GM18511 (cell line): ENCODE results near the gene EPB41L4A.

Source experiments
- ATAC-seq: cut with Tn5 transposase; IDR thresholded peaks from one replicate; pipeline ENCODE4 v1.9.1; 2021; ENCODE audit warnings: mild to moderate bottlenecking, moderate library complexity; ENCODE audit not compliant: unreplicated experiment

The EPB41L4A gene

DNA sequence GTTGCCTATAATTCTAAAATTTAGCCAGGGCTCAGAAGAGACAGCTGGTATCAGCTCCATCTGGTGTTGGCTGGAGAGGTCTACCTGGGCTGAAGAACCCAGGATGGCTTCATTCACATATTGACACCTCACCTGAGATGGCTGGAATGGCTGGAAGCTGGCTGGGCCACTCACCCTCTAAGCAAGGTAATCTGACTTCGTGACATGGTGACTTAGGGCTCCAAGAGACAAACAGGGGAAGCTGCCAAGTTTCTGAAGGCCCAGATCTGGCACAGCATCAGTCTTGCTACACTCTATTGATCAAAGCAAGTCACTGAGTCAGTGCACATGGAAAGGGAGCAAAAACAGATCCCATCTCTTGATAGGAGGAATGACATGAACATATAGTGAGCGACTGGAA is 102.3 kb downstream of the EPB41L4A start:
- ATAC-seq = no peak

DNA sequence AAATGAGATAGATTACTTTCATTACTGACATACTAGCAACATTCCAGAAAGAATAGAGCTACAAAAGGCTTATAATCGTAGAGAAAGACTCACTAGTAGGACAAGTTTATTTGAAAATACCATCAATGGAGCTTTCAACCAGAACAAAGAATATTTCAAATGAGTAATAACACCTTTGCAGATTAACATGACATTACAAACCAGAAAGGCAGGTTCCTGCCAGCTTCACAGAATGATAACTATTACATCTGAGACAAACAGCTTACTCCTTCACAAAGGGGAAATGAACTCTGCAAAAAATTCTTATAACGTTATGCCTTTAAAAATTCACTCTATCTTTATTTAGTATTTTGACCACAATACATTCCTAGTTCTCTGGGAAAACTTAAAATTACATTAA is 103.1 kb downstream of the EPB41L4A start:
- no peak for ATAC-seq

DNA sequence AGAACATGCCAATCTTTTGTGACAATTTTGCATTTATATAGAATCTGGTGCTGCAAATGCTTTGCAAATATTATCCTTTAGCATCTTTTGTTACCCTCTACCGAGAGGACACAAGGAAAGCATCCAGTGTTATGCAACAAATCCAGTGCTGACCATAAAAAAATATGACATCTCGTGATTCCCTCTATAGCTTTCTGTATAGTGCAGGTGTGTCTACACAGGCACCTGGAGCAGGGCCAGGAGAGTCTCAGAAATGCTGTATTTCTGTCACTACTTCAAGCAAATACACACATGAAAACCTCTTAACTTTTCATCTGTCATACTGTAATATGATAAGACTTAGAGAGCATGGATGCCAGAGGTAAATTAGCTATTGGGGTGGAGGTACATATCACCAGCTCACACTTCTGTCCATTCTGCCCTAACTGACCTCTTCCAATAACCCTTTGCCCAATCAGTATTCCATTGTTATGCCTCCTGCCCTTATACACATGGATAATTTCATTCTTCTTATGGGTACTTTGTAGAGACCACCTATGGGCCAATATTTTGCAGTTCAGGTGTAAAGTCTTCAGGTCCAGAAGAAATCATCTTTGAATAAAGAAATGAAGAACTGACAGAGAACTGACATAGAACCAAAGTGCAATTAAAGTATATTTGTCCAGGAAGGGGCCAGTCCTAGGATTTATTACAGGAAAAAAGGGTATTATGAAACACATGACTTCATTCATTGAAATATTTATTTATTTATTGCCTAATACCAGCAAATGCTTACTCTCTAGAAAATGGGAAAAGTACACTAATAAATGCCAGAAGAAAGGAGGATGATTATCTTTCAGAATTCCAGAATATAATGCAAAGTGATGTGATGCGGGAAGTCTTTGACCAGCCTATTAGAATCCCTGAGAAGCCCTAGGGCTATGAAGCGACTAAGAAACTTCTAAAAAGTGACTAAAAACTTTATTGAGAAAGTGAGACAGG is 106.5 kb downstream of the EPB41L4A start:
- no peak for ATAC-seq

DNA sequence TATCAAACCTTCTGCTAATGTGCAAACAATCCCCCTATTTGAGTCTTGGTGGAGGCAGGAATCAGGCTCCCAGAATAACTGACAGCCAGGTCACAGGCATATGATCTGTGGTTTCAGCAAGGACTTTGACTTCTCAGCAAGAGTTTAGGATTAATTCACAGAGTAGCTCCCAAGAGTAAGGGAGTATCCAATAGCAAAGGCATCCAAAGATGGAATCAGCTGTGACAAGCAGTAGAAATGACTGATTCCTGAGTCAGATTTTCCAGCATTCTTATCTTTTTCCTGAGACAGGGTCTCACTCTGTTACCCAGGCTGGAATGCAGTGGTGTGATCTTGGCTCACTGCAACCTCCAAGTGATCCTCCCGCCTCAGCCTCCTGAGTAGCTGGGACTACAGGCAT is 108.3 kb downstream of the EPB41L4A start:
- ATAC-seq = no peak

DNA sequence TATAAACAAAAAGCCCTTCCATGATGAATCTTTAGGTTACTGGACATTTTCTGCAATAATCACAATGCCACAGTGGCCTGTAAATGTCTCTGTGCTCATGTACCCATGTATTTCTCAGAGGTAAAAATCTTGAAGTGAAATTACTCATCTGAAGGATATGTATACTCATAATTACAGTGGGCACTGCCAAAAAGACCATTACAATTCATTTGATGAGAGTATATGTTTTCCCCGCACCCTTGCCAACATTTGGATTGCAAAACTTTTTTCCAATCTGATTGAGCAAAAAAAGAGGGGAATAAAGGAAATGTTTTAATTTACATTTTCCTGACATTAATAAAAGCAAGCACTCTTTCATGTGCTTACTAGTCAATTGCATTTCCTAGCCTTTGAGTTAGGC is 110.5 kb downstream of the EPB41L4A start:
- no peak for ATAC-seq

DNA sequence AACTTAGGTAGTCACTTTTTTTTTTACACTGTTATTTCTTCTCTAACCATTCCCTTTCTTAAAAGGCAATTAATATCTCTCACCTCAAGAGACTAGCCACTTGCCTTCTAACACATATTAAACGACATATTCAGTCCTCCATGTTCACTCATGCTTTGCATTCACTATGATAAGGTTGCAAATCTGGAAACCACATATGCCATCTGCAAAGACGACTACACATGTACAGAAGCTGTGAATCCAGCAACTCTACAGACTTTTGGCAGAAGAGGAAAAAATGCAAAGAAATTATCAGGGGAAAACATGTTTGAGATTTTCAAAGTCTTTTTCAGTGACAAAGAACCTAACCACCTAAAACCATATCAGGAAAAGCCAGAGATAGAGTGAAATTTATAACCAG is 112.1 kb downstream of the EPB41L4A start:
- ATAC-seq = no peak

DNA sequence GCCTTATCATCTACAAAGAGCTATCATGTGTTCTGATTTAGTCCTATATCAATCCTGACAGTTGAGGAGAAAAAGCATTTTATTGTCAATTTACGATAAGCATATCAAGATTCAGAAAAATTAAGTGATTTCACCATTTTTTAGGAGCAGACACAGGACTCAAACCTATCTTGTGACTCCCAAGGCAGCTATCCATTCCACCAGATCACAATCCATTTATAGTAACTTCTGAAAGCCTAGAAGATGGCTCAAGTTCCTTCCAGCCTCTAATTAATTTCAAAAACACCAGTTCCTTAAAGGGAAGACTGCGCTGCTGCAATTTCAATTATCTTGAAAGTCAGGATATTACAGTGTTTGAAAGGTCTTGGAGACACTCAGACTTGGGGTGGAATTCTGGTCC is 114.3 kb downstream of the EPB41L4A start:
- no peak for ATAC-seq

DNA sequence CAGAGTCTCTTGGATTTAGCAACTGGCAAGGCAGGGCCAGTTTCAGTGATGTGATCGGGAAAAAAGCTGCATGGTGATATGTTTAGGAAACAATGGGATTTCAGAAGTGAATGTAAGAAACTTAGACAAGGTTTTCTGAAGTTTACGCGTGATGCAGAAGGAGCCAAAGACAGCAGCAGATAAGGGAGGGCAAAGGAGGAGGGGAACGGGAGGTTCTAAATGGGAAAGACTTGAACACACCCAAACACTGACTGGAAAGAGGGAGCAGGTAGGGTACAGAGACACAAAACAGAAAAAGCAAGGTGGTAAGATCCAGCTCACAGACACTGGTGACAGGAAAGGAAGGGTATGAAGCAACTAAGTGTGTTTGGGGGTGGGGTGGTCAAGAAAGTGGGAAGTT is 115.4 kb downstream of the EPB41L4A start:
- ATAC-seq = no peak

DNA sequence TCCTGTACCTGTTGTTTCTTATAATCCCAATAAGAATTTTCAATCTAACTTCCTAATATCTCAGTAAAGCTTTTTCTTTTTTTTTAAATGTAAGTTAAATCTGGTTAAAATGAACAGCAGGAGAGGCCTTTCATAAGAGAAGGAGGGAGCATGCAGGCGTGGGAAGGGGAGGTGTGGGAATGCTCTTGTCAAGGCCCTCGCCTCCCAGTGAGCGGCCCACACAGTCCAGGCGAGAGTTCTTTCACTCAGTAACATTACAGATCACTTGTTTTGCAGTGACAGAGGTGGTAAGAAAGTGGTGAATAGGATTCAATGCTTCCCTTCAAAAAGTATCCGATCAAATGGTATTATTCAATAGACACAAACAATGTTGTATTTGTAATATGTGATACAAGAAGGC is 125.0 kb downstream of the EPB41L4A start:
- no peak for ATAC-seq

DNA sequence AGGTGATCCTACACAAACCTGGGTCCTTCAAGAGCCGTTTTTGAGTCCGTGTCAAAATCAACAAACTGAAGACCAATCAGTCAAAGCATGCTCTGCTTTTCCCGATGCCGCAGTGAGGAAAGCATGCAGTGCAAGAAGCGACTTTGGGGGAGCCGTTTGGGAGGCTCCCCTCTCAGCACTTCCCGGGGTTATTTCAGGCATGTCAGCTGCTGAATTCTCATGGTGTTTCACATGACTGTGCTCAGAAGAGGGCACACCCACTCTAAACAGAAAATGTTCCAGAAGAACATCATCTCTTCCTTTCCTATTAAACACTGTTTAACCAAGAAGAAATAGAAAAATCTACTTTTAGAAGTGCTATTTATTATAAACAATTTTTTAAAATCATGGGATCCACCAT is 125.5 kb downstream of the EPB41L4A start:
- no peak for ATAC-seq

DNA sequence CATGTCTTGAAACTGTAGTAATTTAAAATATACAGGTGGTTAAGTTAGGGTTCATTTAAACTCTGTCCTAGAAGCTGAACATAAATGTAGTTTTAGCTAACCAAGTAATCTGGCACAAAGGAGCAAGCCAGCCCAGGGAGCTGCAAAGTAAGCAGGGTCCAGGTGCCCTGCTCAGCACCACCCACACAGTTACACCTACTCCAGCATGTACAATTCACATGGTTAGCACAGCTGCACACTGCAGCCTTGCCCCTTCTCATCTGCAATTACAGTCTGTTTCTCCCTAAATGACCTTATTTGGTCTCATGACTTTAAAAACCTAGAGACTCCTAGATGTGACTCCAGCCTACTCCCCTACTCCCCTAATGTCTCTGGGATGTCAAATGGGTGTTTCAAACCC is 128.4 kb downstream of the EPB41L4A start:
- no peak for ATAC-seq

DNA sequence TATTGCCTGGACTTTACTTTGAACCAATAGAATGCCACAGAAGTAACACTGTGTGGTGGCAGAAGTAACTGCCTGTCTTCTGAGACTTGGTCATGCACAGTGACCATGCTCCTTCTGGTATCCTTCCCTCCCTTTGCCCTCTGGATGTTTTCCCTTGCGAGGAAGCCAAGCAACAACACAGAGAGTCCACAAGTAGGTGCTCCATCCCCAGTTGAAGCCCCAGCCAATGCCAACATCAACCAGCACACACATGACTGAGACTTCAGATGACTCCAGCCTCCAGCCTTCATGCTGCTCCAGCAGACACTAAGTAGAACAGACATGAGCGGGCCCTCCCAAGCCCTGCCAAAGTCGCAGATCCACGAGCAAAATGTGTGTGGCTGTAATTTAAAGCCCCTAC is 129.6 kb downstream of the EPB41L4A start:
- no peak for ATAC-seq

DNA sequence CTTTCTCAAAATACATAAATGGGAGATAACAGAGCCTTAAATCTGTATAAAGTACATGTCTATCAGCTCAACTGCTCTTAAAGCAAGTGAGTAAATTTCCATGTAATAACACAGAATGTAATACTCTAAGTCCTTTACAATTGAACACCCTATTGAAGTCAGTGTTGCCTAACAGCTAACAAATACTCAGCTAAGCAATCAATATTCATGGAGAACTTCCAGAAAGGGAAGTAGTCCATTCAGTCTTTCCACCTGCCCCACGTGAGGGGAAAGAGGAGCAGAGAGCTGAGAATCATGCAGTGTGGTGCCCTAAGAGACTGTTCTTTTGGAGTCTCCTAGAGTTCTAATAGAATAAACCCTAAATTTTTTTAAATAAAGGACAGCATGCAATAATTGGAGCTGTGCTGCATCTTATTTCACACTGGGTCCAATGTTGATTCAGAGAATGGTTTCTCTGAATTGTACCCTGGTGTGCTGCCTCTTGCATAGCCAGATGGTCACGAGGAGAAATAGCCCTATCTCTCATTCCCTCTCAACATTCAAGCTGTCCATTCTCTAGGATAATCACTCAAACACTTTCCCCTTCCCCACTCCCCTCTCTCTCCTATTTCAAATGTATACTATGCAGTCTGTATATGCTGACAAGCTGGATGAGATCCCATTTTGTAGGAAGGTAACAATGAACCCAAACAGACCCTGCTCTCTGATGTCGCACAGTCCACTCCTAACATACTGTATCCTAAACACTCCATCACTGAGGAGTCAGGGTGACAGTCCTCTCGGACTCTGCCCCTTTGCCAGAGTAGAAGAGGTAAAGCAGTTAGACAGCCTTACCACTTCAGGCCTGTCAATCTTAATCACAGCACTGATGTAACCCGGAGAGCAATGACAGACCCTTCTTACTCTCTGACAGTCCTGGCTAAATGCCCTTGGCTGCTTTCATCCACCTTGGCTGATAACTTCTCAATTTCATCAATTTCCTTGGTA is 134.8 kb downstream of the EPB41L4A start:
- no peak for ATAC-seq

DNA sequence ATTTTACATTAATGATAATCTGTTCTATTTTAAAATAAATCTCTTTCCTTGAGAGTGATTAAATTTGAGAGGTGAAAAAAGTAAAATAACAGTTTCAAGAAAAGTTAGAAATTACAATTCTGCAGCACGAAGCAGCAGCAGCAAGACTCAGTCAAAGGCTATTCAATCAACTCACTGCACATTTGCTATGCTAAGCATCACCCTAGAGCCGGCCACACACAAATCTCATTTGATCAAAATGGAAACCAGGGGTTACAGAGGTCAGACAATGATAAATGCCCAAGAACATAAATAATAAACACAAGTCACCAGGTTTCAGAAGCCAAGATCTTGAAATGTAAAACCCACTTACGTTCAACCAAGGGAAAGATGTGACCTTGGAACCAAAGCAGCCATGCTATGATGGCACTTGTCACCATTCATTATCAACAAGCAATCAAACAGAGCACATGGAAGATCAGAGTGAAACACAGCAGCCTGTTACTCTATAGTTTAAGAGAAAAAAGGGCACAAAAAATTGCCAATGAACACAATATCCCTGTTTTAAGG is 136.0 kb downstream of the EPB41L4A start:
- ATAC-seq = no peak

DNA sequence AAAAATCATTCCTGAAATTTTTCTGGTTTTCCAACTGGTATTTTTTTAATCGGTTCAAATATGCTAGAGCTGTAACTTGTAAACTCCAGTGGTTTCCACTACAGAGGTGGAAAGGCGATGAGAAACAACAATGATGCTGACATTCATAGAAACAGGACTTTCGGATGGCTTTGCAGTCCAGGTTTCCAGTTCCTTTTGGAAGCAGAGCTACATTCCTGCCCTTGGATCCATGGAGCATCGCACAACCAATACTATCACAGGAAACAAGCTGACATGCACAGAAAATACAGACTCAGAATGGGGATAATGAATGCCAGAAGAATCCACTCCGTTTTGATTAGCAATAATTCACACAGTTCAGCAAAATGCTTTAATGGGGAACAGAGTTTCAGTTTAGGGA is 140.0 kb downstream of the EPB41L4A start:
- no peak for ATAC-seq

DNA sequence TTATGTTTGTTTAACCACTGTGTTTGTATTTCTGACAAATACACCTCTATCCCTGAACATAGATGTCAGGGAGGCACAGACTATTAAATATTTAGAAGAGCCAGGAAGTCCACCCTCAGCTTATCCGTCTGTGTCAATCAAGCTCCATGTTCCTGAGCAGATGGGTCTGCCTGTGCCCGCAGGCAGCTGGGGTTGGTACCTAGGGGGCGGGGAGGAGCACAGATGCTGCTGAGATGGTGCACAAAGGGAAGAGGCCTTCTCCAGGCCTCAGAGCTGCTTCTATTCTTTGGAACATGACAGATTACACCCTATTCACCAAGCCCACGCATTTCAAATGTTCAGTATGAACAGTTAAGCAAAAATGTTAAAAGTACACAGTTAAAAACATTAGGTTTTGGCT is 142.1 kb downstream of the EPB41L4A start:
- no peak for ATAC-seq

DNA sequence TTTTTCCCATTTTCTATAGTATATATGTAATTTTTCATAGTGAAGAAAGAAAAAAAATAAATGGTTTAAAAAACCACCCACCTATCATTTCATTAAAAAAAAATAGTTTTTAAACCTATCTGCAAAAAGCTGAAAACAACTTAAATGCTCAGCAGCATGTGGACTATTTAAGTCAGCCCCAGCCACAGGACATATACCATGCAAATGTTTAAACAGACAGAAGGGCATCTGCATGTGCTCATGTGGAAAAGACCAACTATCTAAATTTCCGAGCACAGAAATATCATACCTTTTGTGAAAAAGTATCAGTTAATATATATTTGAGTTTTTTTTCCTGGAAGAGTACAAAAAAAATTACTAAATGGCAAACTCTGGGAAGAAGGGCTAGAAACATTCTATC is 143.4 kb downstream of the EPB41L4A start:
- no peak for ATAC-seq

DNA sequence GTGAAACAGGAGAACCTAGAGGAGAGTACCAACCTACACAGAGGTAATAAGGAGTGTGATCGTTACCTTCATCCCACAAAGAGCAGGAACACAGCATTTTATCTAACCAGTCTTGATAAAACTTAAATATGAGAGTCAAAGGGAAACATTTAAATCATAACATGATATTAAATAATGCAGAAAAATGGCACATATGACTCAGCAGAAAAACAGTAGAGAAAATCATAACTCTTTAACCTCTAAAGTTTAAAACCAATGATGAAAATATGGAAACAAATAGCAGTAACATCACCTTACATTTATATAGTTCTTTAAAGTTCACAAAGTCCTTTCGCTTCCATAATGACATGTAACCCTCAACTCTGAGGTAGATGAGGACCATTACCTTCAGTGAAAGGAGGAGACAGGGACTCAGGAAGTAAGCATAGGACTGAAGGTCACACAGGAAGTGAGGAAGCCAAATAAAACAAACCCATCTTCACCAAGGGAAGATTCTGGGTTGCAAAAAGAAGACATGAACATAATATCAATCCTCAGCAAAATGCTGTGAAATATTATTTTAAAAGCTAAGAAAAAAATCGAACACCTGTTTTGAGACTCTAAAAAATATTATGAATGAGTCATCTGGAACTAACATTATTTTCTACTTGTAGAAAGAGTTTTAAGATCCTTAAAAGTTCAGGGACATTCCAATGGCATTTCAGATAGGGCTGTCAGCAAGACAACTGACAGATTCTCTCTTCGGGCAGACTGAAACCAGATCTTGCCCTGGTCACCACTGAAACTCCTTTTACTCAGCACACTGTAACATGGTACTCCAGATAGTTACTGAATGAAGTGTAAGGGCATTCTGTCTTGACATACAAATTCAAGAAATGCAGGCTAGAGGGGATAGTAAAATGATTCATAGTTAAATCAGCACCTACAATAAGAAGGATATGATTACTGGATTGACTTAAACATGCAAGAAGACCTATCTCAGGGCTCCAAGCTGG is 148.5 kb downstream of the EPB41L4A start:
- ATAC-seq = peak; percentile 79

DNA sequence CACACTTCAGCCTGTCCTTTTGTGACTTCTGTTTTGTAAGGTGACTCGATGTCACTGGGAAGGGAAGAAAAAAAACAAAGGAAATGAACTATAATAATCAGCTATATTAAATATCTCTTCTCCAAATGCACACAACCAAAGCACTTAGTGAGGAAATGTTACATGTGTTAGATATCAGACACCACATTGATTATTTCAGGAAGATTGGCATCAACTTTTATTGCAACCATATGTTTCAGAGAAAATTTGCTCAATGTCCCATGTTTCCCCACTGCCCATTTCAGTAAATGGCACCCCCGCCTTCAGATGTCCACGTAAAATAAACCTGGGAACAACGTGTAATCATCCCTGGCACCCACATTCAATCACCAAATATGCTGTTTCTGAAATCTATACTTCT is 151.8 kb downstream of the EPB41L4A start:
- ATAC-seq = no peak

DNA sequence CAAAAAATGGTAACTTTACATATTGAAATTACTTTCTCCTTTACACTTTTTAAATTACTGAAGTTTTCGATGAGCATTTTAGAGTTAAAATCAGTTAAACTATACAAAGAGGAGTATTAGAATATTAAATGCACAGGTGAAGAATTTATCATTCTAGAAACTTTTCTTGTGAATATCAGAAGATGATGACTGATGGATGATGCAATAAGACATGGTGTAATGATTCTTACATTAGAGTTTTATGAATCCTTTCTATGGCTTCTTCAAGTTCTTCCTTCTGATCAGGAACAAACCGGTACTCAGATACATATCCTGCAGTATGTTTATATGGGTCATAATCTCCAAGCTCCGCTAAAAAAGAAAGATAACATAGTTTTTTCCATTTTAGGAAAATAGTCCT is 154.4 kb downstream of the EPB41L4A start:
- no peak for ATAC-seq
